Cerebellar nuclear complex (tissue), 1 donor: ENCODE measurements around the gene APEH.
"Not testable (repeated sequence)": the region's sequence is repeated elsewhere in the genome, so short reads cannot be mapped to it uniquely, and the experiment has no call there.

Experiments
- DNase-seq, 2 experiments: peaks; one replicate each; lab custom pipeline; 2025; lab: John Stamatoyannopoulos, UW

The APEH gene

DNA sequence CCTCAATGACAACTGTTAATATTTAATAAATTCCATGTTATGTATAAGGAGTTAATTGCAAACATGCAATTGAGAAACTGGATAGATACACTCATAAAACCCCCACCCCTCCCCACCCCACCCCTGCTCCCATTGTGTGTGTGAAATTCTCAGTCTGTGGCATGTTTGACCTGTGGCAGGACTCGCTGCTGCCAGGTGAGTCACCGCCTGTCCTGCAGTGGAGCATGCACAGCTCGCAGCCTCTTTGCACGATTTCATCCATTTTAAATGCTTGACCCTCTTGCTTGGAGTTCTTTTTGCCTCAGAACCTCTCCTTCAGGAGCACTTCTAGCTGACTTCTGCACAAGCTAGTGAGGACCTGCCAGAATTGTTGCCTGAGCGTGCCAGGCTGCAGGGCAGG lies 5.3 kb upstream of the APEH start:
- DNase-seq = no peak

DNA sequence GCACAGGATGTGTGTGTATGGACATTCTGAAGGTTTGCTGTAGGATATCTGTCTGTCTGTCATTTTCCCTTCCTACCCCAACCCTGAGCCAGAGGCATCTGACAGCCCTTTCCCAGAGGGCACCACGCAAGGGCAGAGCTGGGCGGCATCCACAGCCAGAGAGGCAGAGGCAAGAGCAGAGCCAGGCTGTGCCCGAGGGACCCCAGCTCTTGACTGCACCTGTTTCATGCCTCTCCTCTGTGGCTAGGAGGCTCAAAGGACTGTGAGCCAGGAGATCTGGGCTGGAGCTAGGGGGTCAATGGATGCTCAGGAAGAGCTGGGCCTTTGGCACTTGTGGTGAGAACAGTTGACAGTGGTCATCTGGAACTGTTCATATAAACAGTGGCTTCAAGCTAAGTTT lies 4.8 kb upstream of the APEH start:
- no peak for DNase-seq

DNA sequence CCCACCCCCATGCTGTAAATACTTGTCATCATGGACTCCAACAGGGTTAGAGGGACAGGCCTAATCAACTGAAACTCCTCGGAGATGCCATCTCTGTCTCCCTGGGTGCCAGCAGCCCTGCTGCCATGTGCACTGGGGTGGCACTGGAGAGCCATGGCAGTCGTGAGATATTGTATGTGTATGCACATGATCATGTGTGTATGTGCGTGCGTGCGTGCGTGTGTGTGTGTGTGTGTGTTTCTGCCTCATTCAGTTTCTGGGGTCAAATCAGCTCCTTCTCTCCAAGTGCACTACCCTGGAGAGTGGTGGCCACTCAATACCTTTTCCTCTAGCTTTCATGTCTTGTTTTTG lies 3.2 kb upstream of the APEH start:
- DNase-seq = no peak

DNA sequence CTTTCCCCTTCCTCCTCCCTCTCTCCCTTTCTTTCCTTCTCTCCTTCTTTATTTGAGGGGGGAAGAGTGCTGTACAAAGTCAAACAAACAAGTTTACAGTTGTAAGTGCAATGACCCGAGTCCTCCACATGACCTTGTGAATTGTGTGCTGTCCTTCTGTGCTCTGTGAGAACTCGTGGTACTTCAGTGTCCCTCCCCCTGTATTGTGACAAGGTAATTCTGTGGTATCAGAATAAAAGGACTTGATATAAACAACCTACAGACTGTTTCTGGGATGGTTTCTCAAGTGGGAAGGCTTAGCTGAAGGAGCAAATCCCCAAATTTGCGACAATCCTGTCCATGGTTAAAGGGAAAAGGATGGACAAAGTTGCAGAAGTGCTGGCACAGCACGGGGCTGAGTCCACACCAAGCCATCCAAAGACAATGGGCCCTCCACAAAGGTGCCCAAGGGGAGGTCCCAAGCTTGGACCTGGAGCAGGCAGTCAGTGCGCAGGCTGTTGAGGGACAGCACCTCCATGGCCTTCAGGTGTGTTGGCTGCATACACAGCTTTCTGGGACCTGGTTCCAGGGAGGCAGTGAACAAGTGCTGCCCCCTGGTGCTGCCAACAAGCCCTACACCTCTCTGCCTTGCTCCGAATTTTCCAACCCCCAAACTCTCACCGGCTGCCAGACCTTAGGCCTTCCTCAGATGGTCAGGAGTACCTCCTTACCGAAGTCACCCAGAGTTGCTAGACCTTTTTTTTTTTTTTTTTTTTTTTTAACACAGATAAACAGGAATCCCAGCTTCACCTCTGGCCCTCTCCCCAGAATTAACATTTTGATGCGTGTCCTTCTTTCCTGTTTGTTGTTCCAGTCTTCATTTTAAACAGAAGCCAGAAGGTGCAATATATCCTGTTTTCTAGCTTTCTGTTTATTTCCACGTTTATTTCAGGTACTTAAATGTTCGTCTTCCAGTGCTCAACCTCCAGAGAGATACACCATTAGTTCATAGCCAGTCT lies 2.6 kb upstream of the APEH start:
- no peak for DNase-seq

DNA sequence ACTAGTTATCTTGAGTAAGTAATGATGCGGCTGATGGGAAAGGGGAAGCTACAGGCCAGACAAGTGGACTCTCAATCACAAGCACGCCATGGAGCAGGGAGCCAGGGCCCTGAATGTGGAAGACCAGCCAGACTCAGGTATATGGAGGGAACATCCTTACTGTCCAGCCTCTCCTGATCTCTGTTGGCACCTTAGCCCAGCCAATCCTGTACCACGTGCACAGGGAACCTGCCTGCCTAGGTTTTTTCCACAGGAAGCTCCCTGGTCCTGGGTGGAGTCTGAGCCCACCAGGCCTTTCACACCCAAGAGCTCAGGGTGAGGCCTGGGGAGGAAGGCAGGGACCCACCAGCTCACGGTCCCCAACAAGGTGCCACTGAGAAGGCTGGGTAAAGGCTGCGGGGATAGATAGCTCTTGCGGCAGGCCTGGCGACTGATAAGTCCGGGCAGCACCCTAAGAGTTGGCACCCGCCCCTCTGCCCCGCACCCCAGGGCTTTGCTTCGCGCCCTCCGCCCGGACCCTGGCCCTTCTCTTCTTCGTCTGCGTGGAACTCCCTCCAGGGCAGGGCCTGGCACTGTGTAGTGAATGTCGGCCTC lies 933 bp upstream of the APEH start:
- DNase-seq = no peak

DNA sequence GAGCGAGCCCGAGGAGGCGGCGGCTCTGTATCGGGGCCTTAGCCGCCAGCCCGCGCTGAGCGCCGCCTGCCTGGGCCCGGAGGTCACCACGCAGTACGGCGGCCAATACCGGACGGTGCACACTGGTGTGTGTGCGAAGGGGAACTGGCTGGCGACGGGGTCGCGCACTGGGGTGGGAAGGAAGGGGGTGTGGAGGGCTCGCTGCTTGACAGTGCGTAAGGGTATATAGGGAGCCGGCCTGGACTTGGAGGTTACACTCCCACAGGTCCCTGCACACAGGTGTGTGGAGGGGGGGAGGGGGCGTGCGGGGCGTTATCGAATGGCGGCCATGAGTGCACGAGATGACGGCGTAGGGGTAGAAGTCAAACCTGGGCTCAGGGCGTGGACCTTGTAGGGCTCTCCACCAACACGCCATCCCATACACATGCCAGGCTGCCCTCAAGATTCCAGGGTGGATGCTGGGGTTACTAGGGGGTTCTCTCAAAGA lies 389 bp downstream of the APEH start:
- no peak for DNase-seq

DNA sequence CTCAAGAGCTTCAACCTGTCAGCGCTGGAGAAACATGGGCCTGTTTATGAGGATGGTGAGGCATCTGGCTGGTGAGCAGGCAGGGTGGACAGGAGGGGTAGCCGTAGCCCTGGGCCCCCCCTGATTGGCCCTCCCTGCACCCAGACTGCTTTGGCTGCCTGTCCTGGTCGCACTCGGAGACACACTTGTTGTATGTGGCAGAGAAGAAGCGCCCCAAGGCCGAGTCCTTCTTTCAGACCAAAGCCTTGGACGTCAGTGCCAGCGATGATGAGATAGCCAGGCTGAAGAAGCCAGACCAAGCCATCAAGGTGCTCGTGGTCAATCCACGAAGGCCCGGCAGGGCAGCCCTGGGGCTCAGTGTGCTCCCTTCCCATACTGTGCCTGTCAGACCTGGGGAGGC lies 1.8 kb downstream of the APEH start:
- no peak for DNase-seq

DNA sequence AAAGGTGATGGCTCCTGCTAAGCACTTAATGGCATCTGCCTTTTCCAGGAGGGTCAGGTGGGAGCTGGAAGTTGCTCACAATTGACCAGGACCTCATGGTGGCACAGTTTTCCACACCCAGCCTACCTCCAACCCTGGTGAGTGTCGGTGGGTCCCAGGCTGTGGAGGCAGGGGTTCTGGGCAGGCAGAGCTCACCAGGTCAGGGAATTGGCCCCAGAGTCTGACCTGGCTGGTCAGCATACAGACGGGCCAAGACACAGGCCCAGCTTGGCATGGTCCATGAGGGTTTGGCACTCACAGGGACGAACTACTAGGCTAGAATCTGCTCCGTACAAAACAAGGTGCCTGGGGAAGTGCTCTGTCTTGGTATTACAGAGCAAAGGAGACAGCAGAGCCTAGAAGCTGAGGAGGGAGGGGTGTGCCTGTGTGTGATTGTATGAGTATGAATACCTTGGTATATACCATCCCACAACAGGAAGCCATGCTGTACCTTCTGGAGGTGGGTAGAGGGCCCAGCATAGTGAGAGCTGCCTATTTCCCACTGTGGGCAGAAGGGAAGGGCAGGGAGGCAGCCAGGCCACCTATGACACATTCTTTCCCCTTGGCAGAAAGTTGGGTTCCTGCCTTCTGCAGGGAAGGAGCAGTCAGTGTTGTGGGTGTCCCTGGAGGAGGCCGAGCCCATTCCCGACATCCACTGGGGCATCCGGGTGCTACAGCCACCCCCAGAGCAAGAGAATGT lies 6.5 kb downstream of the APEH start:
- no peak for DNase-seq

DNA sequence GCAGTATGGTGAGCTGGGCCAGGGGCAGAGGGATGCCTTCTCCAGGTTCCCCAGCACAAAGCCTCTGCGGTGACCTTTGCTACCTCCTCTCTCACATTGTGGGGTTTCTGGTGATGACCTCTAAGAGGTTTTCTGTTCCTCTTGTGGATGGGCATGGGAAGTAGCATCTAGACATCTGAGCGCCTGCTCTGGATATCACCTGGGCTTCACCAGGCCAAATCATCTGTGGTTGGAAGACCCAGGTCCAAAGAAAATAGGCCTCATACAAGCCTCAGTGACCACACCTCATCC lies 7.0 kb downstream of the APEH start:
- no peak for DNase-seq

DNA sequence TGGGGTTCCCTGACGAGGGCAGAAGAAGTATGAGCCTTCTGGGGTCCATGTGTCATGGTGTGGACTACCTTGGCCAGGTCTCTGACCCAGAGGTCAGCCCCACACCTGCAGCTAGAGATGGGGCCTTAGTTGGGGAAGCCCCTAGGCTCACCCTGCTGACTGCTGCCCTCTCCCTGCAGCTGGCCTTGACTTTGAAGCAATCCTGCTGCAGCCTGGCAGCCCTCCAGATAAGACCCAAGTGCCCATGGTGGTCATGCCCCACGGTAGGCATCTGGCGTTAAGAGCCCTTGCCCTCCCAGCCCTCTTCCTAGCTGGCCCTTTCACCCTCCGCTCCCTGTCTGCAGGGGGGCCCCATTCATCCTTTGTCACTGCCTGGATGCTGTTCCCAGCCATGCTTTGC lies 7.4 kb downstream of the APEH start:
- DNase-seq = no peak

DNA sequence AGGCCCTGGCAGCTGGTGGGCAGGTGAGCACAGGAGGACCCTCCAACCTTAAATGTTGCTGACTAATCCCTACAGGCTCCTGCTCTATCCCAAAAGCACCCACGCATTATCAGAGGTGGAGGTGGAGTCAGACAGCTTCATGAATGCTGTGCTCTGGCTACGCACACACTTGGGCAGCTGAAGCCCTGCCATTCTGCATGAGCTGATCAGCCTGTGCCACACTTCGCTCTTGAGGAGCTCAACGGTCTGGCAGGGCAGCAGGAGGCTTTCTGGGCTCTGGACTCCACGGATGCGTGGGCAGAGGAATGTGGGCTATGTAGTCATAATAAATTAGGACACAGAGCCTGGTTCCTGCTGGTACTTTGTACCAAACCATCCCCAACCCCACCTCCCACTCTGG lies 9.0 kb downstream of the APEH start:
- no peak for DNase-seq

DNA sequence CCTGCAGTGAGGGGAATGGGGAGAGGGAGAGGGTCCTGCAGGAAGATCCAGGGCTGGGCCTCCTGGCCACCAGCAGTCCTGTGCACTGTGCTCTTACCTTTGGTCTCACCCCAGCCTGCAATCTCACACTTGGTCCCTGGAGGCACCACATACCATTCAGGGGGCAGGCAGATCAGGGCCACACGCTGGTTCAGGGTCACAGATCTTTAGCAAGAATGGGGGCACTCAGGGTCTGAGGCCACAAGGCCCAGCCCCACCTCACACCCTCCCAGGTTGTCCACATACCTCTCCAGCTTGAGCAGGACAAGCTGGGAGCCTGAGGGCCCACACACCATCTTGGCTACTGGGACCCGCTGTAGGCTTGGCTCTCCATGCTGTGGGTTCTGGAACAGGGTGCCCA lies 10.3 kb downstream of the APEH start:
- not testable (repeated sequence) for DNase-seq

DNA sequence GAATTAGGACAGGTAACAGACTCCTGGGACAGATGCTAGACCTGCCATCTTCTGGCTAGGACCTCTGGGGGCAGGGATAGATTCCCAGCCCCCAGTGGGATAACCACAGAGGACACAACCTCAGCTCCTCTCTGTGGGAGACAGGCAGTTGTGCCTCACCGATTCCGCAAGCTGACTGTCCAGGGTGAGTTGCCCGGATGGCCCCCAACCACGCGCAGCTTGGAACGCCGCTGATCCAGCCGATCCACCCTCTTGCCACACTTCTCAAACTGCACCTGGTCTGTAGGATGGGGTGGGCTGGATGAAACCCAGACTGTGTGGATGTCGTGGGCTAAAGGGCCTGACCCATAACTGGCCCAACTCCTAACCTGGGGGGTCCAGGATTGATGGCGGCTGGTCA lies 11.0 kb downstream of the APEH start:
- not testable (repeated sequence) for DNase-seq

DNA sequence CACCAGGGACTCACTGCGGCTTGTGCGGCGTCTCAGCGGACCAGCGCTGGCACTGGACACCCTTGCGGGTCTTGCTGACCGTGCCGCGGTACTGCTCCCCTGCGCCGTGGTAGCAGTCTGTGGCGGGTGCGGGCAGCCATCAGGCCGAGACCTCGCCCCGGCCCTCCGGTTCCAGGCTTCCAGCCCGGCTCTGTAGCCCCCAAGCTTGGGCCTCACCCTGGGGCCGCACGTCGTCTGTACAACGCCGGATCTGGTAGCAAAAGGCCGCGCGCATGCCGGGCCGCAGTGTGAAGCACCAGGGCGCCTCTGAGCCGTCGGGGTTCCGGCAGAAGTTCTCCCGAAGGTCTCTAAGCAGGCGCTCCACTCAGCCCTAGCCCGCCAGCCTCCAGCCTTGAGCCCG lies 11.7 kb downstream of the APEH start:
- not testable (repeated sequence) for DNase-seq

DNA sequence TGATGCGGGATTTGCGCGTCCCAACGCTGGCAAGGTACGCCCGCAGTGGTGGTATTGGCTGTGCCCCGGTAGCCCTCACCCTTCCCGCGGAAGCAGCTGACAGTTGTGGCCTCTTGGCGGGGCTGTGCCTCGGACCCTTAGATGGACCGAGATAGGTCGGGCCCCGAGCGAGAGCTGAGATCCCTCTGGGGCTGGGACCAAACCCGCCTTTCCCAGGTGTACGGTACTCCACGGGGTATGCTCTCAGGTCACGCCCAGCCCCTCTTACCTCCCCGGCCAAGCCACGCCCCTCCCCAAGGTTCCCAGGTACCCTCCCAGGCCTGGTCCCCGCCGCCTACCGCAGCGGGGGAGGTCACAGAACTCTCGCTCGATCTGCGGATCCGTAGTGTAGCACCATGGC lies 12.2 kb downstream of the APEH start:
- DNase-seq = not testable (repeated sequence)

DNA sequence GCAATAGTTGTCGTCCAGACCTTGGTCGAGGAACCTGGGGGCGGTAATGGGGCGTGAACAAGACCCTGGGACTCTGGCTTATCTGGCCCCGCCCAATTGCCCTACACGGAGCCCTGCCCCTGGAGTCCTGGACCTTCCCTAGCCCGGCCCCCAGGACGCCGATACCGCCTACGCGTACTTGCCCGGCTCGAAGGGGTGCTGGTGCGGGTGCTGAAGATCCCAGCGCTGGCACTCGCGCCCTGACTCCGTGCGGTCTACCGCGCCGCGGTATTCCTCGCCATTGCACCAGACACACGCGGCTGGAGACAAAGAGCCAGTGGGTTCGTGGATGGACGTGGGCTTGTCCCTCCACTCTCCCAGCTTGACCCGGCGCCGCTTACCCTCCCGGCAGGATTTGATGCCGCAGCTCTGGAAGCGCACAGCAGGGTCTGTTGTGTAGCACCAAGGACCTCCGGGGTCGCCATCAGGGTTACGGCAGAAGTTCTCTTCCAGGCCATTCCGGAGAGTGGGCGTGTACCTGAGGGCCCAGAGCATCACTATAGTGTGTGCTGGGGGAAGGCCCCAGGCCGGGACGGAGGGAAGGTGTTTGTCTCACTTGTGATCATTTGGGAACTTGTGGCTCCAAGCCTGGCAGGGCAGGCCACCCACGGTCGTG lies 12.7 kb downstream of the APEH start:
- DNase-seq = not testable (repeated sequence)

DNA sequence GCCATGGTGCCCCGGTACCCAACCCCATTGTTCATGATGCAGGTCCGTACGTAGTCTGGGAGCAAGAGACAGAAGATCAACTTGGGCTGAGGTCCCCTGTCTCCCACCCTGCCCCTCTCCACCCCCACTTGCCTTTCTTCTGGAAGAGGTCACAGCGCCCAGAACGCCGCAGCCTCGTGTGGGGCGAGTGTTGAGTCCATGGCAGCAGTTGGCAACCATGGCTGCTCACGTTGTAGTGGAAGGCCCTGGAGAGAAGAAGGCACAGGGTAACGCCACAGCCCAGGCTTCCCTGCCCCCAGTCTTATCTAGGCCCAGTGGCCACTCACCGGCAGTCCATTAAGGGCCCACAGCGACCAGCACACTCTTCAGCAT lies 13.3 kb downstream of the APEH start:
- not testable (repeated sequence) for DNase-seq

DNA sequence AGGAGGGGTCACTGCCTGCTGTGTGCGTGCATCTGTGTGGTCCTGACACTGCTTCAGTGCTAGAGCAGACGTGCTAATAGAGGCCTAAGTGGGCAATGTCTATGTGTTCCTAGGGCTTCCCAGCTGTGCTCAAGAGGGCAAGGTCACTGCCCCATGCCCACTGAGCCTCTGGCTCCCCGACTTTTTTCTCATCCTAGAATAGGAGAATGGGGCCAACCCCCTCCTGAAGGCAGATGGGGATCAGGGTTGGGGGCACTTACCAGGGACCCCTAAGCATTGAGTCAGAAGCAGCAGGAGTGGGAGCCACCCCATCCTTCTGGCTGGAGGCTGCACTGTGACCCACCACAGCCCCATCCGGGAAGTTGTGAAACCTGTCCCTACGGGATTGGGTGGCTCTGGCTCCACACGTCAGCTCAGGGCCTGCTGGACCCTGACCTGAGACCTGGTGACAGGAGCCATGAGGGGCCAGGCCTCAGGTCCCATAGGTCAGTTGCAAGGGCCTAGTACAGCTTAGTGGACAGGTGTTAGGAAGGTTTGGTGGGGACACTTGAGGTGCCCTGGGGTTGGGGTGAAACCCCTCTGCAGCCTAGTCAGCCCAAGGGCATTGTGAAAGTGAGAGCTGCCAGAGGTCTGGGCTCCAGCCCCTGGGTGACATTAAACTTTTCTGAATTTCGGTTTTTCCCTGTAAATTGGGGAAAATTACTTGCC lies 14.3 kb downstream of the APEH start:
- DNase-seq = not testable (repeated sequence)

DNA sequence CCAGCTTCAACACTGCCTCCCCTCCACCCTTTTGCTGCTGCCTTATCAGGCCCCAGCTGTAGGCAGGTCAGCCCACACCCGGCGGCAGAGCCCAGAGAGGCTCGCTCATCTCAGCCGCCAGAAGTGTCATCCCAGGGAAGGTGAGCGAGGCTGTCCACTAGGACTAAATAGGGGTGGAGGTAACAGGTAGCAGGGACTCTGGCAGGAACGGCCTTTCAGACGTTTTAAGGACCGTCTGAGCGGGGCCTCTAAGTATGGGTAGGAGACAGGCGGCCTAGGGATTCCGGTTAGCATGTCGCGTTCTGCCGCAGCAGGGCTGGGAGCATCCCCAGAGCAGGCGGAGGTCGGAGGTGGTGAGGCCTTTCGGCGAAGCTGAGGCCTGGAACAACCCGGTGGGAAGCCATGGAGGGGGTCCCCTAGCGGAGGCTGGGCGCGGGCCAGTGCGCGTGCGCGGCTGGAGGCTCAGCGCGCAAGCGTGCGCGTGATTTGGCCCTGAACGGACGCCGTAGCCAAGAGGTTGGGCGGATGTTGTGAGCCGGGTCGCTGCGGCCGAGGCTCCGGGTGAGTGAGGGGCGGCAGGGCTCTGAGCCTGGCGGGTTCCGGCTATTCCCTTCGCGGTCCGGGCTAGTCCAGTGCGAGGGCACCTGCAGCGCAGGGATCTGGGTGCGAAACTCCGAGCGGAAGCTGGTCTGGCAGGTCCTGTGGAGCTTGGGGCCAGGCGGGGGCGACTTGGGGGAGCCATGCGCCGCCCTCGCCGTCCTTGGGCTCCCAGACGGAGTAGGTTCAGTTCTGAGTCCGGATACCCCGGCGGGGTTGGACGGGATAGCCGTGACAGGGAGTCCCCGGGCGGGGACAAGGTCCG lies 15.1 kb downstream of the APEH start, which contains the start of the genes MST1 and RNF123:
MST1 (minus strand) TSS at position 429 of the 862 bp plus-strand sequence. CDS start 783 bp downstream, outside the sequence.
RNF123 (plus strand) TSS at position 512 of the 862 bp plus-strand sequence. CDS start 1,609 bp downstream, outside the sequence.
- no peak for DNase-seq

DNA sequence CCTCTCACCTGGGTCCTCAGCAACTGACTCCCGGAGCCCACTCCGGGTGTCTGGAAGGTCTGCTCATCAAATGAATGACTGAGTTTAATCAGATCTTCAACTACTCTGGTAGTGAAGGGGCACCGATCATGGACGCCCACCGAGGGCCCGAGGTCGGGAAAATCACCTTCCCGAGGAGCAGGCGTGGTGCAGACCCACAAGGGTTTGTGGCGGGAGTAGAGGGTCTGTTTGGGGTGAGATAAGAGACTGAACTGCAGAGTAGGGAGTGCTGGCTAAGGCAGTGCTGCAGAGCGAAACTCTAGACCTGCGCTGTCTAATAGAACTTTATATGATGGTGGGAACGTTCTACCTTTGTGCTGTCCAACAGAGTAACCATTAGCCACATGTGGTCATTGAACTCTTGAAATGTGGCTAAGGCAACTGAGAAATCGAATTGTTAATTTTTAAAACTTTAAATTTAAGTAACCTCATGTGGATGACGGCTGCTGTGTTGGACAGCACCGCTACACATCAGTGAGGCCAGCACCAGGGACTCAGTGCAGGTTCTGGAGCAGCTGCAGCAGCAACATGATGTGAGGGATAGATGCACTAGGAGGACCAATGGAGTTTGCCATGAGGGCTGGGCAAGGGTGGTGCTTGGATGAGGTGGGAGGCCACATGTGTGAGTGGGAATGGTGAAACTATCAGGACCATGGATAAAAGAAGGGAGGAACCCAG lies 15.9 kb downstream of the APEH start:
- DNase-seq = not testable (repeated sequence)
